ENCODE measurements around the gene FILIP1. TPM values are rescaled to one million over a fixed set of nuclear protein-coding genes. Genes with fewer than 3 reads are reported as not detected.

The FILIP1 gene
- polyA plus RNA-seq, 1 experiment: 0.44 TPM

DNA sequence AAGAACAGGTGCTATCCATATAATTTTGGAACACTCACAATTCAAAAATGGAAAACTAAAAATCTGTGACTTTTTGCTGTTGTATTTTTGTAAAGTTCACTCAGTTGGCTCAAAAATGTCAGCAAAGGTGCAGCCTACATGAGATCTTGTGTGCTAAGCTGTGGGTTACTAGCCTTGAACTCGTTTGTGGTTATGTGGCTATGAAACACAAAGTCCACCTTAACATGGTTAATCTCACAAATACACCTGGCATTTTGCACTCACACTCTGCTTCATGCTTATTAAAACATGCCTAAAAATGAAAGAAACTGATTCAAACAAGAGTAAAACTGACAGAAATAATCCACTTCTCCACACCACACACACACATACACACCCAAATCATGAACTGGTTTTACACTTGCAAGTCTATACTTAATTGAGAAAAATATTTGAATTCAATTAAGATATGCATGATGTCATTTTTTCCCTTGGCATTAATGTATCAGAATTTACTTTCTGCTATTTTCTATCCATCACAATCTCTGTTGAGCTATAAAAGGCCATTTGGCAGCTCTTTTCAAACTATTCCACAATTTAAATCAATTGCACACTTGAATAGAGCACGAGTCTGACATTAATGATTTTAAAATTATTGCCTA is 186.1 kb downstream of the FILIP1 start:
- TF ChIP-seq, protein P1, sequence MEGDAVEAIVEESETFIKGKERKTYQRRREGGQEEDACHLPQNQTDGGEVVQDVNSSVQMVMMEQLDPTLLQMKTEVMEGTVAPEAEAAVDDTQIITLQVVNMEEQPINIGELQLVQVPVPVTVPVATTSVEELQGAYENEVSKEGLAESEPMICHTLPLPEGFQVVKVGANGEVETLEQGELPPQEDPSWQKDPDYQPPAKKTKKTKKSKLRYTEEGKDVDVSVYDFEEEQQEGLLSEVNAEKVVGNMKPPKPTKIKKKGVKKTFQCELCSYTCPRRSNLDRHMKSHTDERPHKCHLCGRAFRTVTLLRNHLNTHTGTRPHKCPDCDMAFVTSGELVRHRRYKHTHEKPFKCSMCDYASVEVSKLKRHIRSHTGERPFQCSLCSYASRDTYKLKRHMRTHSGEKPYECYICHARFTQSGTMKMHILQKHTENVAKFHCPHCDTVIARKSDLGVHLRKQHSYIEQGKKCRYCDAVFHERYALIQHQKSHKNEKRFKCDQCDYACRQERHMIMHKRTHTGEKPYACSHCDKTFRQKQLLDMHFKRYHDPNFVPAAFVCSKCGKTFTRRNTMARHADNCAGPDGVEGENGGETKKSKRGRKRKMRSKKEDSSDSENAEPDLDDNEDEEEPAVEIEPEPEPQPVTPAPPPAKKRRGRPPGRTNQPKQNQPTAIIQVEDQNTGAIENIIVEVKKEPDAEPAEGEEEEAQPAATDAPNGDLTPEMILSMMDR (IDR thresholded peaks at IDR 0.05; ENCODE audit: insufficient read depth, low read depth, low read length): no peak
- no peak for DNase-seq (ENCODE audit: low read depth)
- Histone ChIP-seq H3K27me3 (ENCODE audit: control insufficient read depth, insufficient read depth, low read length) (no peaks in the 10 kb centered on the region), H3K4me3 (ENCODE audit: low read depth, low read length) (no peak overlapping the region), H3K36me3 (ENCODE audit: control insufficient read depth, insufficient read depth, low read length) (no peaks in the 10 kb centered on the region)
- POLR2A ChIA-PET: no interaction called here
- CTCF ChIA-PET: interaction anchor here (0.6 to 1.2 kb wide), 3 partner anchors 10 to 306 kb away, joined by 3 read pairs; no protein-coding TSS in a partner anchor

GRCh38 chr6:75306064-75306463 is 187.5 kb downstream of the FILIP1 start:
- Histone ChIP-seq H3K27me3 (ENCODE audit: control insufficient read depth, insufficient read depth, low read length) (no peaks in the 10 kb centered on the region), H3K36me3 (ENCODE audit: control insufficient read depth, insufficient read depth, low read length) (no peaks in the 10 kb centered on the region), H3K4me3 (ENCODE audit: low read depth, low read length) (no peak overlapping the region)
- TF ChIP-seq, protein P1 (IDR thresholded peaks at IDR 0.05; ENCODE audit: insufficient read depth, low read depth, low read length): no peak
- ChIA-PET POLR2A (no interaction called here), CTCF (interaction anchor here (1.4 kb wide), 1 partner anchor 9 kb away, joined by 4 read pairs; no protein-coding TSS in a partner anchor)
- no peak for DNase-seq (ENCODE audit: low read depth)

DNA sequence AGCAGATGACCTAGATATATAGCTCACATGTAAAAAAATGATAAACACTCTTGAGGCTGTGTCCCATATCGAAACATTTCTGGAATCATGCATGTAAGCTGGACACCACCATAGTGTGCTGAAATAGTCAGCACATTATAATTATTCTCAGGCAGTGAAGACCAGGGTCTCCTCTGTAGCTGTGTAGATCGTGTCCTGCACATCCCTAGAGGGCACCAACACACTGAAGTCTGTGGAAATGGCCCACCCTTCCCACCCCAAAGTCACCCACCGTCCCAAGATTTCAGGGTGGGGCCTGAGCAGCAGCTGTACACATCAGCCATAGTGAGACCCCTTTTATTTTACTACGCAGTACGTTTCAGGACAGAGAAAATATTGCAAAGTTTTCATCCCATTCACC is 188.0 kb downstream of the FILIP1 start:
- TF ChIP-seq, protein P1 (IDR thresholded peaks at IDR 0.05; ENCODE audit: insufficient read depth, low read depth, low read length): no peak
- CTCF ChIA-PET: interaction anchor here (1.4 kb wide), 2 partner anchors 8 to 204 kb away, joined by 3 to 4 read pairs; no protein-coding TSS in a partner anchor
- H3K36me3 ChIP-seq (ENCODE audit: control insufficient read depth, insufficient read depth, low read length): no peaks in the 10 kb centered on the region
- POLR2A ChIA-PET: no interaction called here
- DNase-seq (ENCODE audit: low read depth): no peak
- H3K27me3 ChIP-seq (ENCODE audit: control insufficient read depth, insufficient read depth, low read length): no peaks in the 10 kb centered on the region
- no peak overlapping the region for H3K4me3 ChIP-seq (ENCODE audit: low read depth, low read length)

- ChIA-PET POLR2A (no interaction called here), CTCF (interaction anchor here (1.3 kb wide), 2 partner anchors 13 to 158 kb away, joined by 3 to 5 read pairs; no protein-coding TSS in a partner anchor)
- Histone ChIP-seq H3K36me3 (ENCODE audit: control insufficient read depth, insufficient read depth, low read length) (no peaks in the 10 kb centered on the region), H3K4me3 (ENCODE audit: low read depth, low read length) (no peak overlapping the region), H3K27me3 (ENCODE audit: control insufficient read depth, insufficient read depth, low read length) (no peaks in the 10 kb centered on the region)
- DNase-seq (ENCODE audit: low read depth): no peak
- TF ChIP-seq, protein P1 (IDR thresholded peaks at IDR 0.05; ENCODE audit: insufficient read depth, low read depth, low read length): no peak
Measured at GRCh38 chr6:75302280-75302679, 191.3 kb downstream of the FILIP1 start.

DNA sequence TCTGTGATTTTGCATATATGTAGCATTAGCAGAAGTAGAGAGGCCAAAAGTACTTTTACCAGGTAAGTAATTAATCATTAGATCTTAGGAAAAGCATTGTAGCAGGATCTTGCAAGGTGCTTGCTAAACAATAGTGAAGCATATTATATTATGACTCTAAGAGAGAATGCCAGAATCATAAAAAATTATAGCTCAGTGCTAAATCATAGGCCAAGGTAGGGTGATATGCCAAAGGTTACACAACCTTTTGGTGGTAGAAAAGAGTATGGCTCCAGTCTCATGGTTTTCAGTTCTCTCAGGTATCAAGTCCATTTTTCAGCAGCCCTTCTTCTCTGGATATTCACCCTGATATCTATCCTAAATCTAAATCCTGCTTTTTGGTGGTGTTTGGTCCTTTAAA is 192.1 kb downstream of the FILIP1 start:
- DNase-seq (ENCODE audit: low read depth): no peak
- no peaks in the 10 kb centered on the region for H3K27me3 ChIP-seq (ENCODE audit: control insufficient read depth, insufficient read depth, low read length)
- TF ChIP-seq, protein P1 (IDR thresholded peaks at IDR 0.05; ENCODE audit: insufficient read depth, low read depth, low read length): no peak
- ChIA-PET POLR2A (no interaction called here), CTCF (interaction anchor here (1.3 kb wide), 2 partner anchors 14 to 159 kb away, joined by 3 to 5 read pairs; no protein-coding TSS in a partner anchor)
- H3K4me3 ChIP-seq (ENCODE audit: low read depth, low read length): no peak overlapping the region
- H3K36me3 ChIP-seq (ENCODE audit: control insufficient read depth, insufficient read depth, low read length): no peaks in the 10 kb centered on the region
